GM12878 (cell line): ENCODE measurements around the gene PDHA2. TPM values are rescaled to one million over a fixed set of nuclear protein-coding genes. Genes with fewer than 3 reads are reported as not detected.

ENCODE experiments used
- ATAC-seq: fragments of 200-7000 bp; cut with Tn5 transposase; 3 replicates; pipeline ENCODE4 v1.9.1; 2020; ENCODE audit warnings: mild to moderate bottlenecking, moderate library complexity
- BruUV-seq: library from RNA; stranded (reverse); fragments of 400-500 nt; replicated peaks from 2 replicates; lab custom pipeline; 2021; lab: Mats Ljungman, UMichigan
- CTCF ChIA-PET: fragments of 300-600 bp; sonication (Branson Sonifier 250); formaldehyde crosslinking; extraction: SDS; loops from one replicate; lab custom pipeline; 2021; ENCODE audit warnings: inconsistent platforms; lab: Yijun Ruan, JAX
- POLR2A ChIA-PET: fragments of 350-600 bp; formaldehyde crosslinking; extraction: SDS; loops from one replicate; lab custom pipeline; 2021; ENCODE audit warnings: inconsistent platforms; lab: Charles Lee
- RAD21 ChIA-PET: fragments of 300-600 bp; sonication (Branson Sonifier 250); formaldehyde crosslinking; loops from one replicate; lab custom pipeline; 2023; ENCODE audit warnings: antibody characterized with exemption; ENCODE audit not compliant: unreplicated experiment; lab: Charles Lee
- SMC1A ChIA-PET: fragments of 300-600 bp; sonication (Branson Sonifier 250); formaldehyde crosslinking; loops from one replicate; lab custom pipeline; 2023; ENCODE audit not compliant: unreplicated experiment, uncharacterized antibody; lab: Charles Lee
- DNase-seq: peaks from one replicate; pipeline ENCODE4 v3.0.0-alpha.2; 2011; ENCODE audit warnings: low read depth, low spot score
- FAIRE-seq: peaks from 3 replicates; lab custom pipeline; 2011; peaks lifted over from hg19 to GRCh38; lab: Jason Lieb, UNC
- H2AFZ ChIP-seq: 2 replicates; pipeline ENCODE4 v1.6.0; 2011; ENCODE audit warnings: low read depth, low read length, control low read depth; ENCODE audit not compliant: control insufficient read depth
- H3K27ac ChIP-seq: 2 replicates; pipeline ENCODE4 v1.5.1; 2011; ENCODE audit warnings: control low read depth; ENCODE audit not compliant: control insufficient read depth, insufficient read depth
- H3K27me3 ChIP-seq, 2 experiments: replicated peaks in 1 of 2; 2 replicates each; pipeline versions ENCODE4 v1.6.0 to v1.6.1; 2011; ENCODE audit warnings: low read length in 1 of 2; ENCODE audit not compliant: control insufficient read depth in 2 of 2, insufficient read depth in 2 of 2
- H3K36me3 ChIP-seq, 2 experiments: 2 replicates each; pipeline ENCODE4 v1.5.1; 2011; ENCODE audit warnings: low read length in 1 of 2; ENCODE audit not compliant: control insufficient read depth in 2 of 2, insufficient read depth in 2 of 2
- H3K4me1 ChIP-seq: 2 replicates; pipeline ENCODE4 v1.6.1; 2011; ENCODE audit warnings: mild to moderate bottlenecking, low read length, moderate library complexity, mixed read lengths; ENCODE audit not compliant: control insufficient read depth, insufficient read depth
- H3K4me2 ChIP-seq: 2 replicates; pipeline ENCODE4 v1.6.0; 2011; ENCODE audit warnings: control low read depth; ENCODE audit not compliant: control insufficient read depth, insufficient read depth
- H3K4me3 ChIP-seq: fragments of 200-600 bp; sonication (generic); 2 replicates; pipeline ENCODE4 v1.5.1; 2016
- H3K79me2 ChIP-seq: 2 replicates; pipeline ENCODE4 v1.6.0; 2011; ENCODE audit warnings: low read length; ENCODE audit not compliant: control insufficient read depth, insufficient read depth
- H3K9ac ChIP-seq: 2 replicates; pipeline ENCODE4 v1.8.0; 2011; ENCODE audit warnings: low read length, control low read depth, mixed read lengths; ENCODE audit not compliant: control insufficient read depth, insufficient read depth
- H3K9me3 ChIP-seq: replicated peaks from 3 replicates; pipeline ENCODE4 v1.5.1; 2011; ENCODE audit warnings: mild to moderate bottlenecking, low read length; ENCODE audit not compliant: control insufficient read depth, insufficient read depth
- H4K20me1 ChIP-seq: 2 replicates; pipeline ENCODE4 v1.6.0; 2011; ENCODE audit not compliant: control insufficient read depth, insufficient read depth
- ASH2L ChIP-seq: fragments of 300-600, 200-600 bp; sonication (generic); IDR thresholded peaks from 2 replicates; pipeline ENCODE4 v1.6.1; 2017; ENCODE audit warnings: low read depth, mild to moderate bottlenecking, borderline replicate concordance
- IRF4 ChIP-seq: IDR thresholded peaks from 2 replicates; pipeline ENCODE4 v1.6.1; 2011; ENCODE audit warnings: low read depth, low read length
- PAX8 ChIP-seq: fragments of 450-650 bp; IDR thresholded peaks from 2 replicates; pipeline ENCODE4 v1.6.1; 2017; ENCODE audit warnings: mild to moderate bottlenecking, moderate library complexity
- RELA ChIP-seq: fragments of 450-650 bp; IDR thresholded peaks from 2 replicates; pipeline ENCODE4 v1.8.0; 2014; ENCODE audit warnings: borderline replicate concordance; ENCODE audit not compliant: partially characterized antibody
- SMARCA5 ChIP-seq: fragments of 450-650 bp; IDR thresholded peaks from 2 replicates; pipeline ENCODE4 v1.6.1; 2017; ENCODE audit warnings: mild to moderate bottlenecking
- SMC3 ChIP-seq: IDR thresholded peaks from 2 replicates; pipeline ENCODE4 v1.6.1; 2011; ENCODE audit warnings: low read length, improper control_type of control experiment, borderline replicate concordance
- TCF12 ChIP-seq: IDR thresholded peaks from 2 replicates; pipeline ENCODE4 v1.6.1; 2011; ENCODE audit warnings: low read depth, mild to moderate bottlenecking, low read length
- YBX1 ChIP-seq: fragments of 450-650 bp; IDR thresholded peaks from 2 replicates; pipeline ENCODE4 v1.6.1; 2016; ENCODE audit warnings: antibody characterized with exemption
- ZSCAN29 ChIP-seq: fragments of 450-650 bp; IDR thresholded peaks from 2 replicates; pipeline ENCODE4 v1.6.1; 2017; ENCODE audit warnings: mild to moderate bottlenecking, moderate library complexity
- WGBS: methylation state at CpG from one replicate; pipeline ENCODE4 v1.1.6; 2016; ENCODE audit warnings: low lambda C conversion rate; ENCODE audit not compliant: insufficient replicate concordance, insufficient coverage; ENCODE audit errors: missing lambda C conversion rate; 5-methylcytosine and 5-hydroxymethylcytosine counted together
- in situ Hi-C: fragments of 300-500 bp; cut with MboI; formaldehyde crosslinking; loops from 9 replicates; pipeline ENCODE4 v1.14.3; 2018; ENCODE audit warnings: mixed read lengths
- intact Hi-C: fragments of 100-400 bp; cut with micrococcal nuclease; formaldehyde crosslinking; loops from one replicate; pipeline ENCODE4 v1.14.2; 2022; ENCODE audit not compliant: unreplicated experiment
- polyA plus RNA-seq, 11 experiments: library from polyadenylated mRNA; depleted of rRNA in 4 of 11; unstranded in 6 of 11; stranded (reverse) in 5 of 11; fragments of >200 nt; fragmentation: Nextera tagmentation in 4 of 11; fragmentation: Illumina TruSeq in 1 of 11; extraction: Ambion mirVana in 4 of 11; extraction: Trizol in 1 of 11; gene quantifications; 1 replicate in 1 of 11; 2 replicates in 10 of 11; pipeline versions ENCODE4 v1.2.1 to v1.2.3, GENCODE V29; 2011 to 2016; ENCODE audit warnings: inconsistent platforms in 2 of 11, missing spikeins in 2 of 11, low read depth in 1 of 11
- total RNA-seq, 4 experiments: library from RNA; depleted of rRNA in 3 of 4; stranded (reverse); fragments of >200 nt in 3 of 4; fragmentation: Illumina TruSeq in 1 of 4; extraction: Trizol in 1 of 4; gene quantifications; 2 replicates each; pipeline versions ENCODE4 v1.2.1 to v1.2.3, GENCODE V29; 2013 to 2021
- TF ChIP-seq, protein P1 (sequence below): fragments of 450-650 bp; IDR thresholded peaks from 2 replicates; pipeline ENCODE4 v1.6.1; 2017; ENCODE audit warnings: mild to moderate bottlenecking
- TF ChIP-seq, protein P2 (sequence below), 3 experiments: IDR thresholded peaks in 2 of 3; conservative IDR thresholded peaks in 1 of 3; 2 replicates each; pipeline ENCODE4 v1.5.1; 2011; ENCODE audit warnings: low read depth in 3 of 3, low read length in 3 of 3, mild to moderate bottlenecking in 3 of 3, control low read depth in 2 of 3, moderate library complexity in 2 of 3, inconsistent platforms in 1 of 3, mixed read lengths in 1 of 3; ENCODE audit not compliant: control insufficient read depth in 2 of 3, insufficient read depth in 1 of 3; ENCODE audit errors: extremely low read depth in 1 of 3
- TF ChIP-seq, protein P3 (sequence below): fragments of 150-350 bp; IDR thresholded peaks from 2 replicates; pipeline ENCODE4 v1.6.1; 2014; ENCODE audit warnings: mild to moderate bottlenecking, low read depth, low read length
- TF ChIP-seq, protein P4 (sequence below): fragments of 450-650 bp; IDR thresholded peaks from 2 replicates; pipeline ENCODE4 v1.6.1; 2017; ENCODE audit warnings: mild to moderate bottlenecking, low read depth, inconsistent platforms; ENCODE audit not compliant: poor library complexity, severe bottlenecking

Gene PDHA2
- total and polyA plus RNA-seq, 10 of the 15 experiments (the other 5 are each of a cell fraction or from before 2014, with no cell fraction given): not detected

DNA sequence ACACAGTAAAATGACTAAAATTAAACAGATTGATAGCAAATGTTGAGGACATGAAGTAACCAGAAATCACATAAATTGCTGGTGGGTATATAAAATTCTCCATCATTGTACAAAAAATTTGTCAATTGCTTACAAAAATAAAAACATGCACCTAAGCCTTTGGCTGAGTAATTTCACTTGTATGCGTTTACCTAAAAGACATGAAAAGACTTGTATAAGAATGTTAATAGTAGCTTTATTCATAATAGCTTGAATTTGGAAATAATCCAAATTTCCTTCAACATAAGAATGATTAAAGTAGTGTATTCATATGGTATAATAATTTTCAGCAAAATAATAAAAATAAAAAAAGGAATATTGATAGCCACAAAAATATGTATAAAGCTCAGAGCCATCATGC, 37.7 kb downstream of the PDHA2 start:
- ATAC-seq: no peak
- H3K36me3 ChIP-seq: no peaks in the 10 kb centered on the region
- FAIRE-seq: no peak
- no peaks in the 10 kb centered on the region for H3K79me2 ChIP-seq
- RAD21 ChIA-PET: no interaction called here
- H3K27me3 ChIP-seq: no peaks in the 10 kb centered on the region
- in situ Hi-C loops (no loop called here), intact Hi-C loops (no loop called here)
- H3K4me2 ChIP-seq: no peak overlapping the region
- no peak for DNase-seq
- TF ChIP-seq IRF4 (no peak), SMC3 (no peak), RELA (no peak), ASH2L (no peak), SMARCA5 (no peak), PAX8 (no peak), YBX1 (no peak), TCF12 (no peak), ZSCAN29 (no peak)
- TF ChIP-seq, protein P1, sequence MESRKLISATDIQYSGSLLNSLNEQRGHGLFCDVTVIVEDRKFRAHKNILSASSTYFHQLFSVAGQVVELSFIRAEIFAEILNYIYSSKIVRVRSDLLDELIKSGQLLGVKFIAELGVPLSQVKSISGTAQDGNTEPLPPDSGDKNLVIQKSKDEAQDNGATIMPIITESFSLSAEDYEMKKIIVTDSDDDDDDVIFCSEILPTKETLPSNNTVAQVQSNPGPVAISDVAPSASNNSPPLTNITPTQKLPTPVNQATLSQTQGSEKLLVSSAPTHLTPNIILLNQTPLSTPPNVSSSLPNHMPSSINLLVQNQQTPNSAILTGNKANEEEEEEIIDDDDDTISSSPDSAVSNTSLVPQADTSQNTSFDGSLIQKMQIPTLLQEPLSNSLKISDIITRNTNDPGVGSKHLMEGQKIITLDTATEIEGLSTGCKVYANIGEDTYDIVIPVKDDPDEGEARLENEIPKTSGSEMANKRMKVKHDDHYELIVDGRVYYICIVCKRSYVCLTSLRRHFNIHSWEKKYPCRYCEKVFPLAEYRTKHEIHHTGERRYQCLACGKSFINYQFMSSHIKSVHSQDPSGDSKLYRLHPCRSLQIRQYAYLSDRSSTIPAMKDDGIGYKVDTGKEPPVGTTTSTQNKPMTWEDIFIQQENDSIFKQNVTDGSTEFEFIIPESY: no peak
- TF ChIP-seq, protein P2, sequence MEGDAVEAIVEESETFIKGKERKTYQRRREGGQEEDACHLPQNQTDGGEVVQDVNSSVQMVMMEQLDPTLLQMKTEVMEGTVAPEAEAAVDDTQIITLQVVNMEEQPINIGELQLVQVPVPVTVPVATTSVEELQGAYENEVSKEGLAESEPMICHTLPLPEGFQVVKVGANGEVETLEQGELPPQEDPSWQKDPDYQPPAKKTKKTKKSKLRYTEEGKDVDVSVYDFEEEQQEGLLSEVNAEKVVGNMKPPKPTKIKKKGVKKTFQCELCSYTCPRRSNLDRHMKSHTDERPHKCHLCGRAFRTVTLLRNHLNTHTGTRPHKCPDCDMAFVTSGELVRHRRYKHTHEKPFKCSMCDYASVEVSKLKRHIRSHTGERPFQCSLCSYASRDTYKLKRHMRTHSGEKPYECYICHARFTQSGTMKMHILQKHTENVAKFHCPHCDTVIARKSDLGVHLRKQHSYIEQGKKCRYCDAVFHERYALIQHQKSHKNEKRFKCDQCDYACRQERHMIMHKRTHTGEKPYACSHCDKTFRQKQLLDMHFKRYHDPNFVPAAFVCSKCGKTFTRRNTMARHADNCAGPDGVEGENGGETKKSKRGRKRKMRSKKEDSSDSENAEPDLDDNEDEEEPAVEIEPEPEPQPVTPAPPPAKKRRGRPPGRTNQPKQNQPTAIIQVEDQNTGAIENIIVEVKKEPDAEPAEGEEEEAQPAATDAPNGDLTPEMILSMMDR (IDR thresholded peaks at IDR 0.05 in 2 of 3, conservative IDR thresholded peaks at IDR 0.05 in 1 of 3; ENCODE audit: control insufficient read depth in 2 of 3, extremely low read depth in 1 of 3, insufficient read depth in 1 of 3, low read depth in 3 of 3, low read length in 3 of 3): no peak
- TF ChIP-seq, protein P3, sequence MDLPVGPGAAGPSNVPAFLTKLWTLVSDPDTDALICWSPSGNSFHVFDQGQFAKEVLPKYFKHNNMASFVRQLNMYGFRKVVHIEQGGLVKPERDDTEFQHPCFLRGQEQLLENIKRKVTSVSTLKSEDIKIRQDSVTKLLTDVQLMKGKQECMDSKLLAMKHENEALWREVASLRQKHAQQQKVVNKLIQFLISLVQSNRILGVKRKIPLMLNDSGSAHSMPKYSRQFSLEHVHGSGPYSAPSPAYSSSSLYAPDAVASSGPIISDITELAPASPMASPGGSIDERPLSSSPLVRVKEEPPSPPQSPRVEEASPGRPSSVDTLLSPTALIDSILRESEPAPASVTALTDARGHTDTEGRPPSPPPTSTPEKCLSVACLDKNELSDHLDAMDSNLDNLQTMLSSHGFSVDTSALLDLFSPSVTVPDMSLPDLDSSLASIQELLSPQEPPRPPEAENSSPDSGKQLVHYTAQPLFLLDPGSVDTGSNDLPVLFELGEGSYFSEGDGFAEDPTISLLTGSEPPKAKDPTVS: no peak
- TF ChIP-seq, protein P4, sequence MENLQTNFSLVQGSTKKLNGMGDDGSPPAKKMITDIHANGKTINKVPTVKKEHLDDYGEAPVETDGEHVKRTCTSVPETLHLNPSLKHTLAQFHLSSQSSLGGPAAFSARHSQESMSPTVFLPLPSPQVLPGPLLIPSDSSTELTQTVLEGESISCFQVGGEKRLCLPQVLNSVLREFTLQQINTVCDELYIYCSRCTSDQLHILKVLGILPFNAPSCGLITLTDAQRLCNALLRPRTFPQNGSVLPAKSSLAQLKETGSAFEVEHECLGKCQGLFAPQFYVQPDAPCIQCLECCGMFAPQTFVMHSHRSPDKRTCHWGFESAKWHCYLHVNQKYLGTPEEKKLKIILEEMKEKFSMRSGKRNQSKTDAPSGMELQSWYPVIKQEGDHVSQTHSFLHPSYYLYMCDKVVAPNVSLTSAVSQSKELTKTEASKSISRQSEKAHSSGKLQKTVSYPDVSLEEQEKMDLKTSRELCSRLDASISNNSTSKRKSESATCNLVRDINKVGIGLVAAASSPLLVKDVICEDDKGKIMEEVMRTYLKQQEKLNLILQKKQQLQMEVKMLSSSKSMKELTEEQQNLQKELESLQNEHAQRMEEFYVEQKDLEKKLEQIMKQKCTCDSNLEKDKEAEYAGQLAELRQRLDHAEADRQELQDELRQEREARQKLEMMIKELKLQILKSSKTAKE: no peak
- H4K20me1 ChIP-seq: no peaks in the 10 kb centered on the region
- H3K4me3 ChIP-seq: no peak overlapping the region
- H3K9ac ChIP-seq: no peak overlapping the region
- H2AFZ ChIP-seq: no peak overlapping the region
- POLR2A ChIA-PET: no interaction called here
- no peak overlapping the region for H3K27ac ChIP-seq
- no peaks in the 10 kb centered on the region for H3K9me3 ChIP-seq
- SMC1A ChIA-PET: no interaction called here
- 96% methylated on average over 1 of the region's 1 CpG for WGBS
- no TSS peak for BruUV-seq
- CTCF ChIA-PET: no interaction called here
- no peaks in the 10 kb centered on the region for H3K4me1 ChIP-seq
